ENCODE measurements around the gene FLYWCH2.

- no peak for TF ChIP-seq ZNF654 (tag by site-specific recombination; IDR thresholded peaks at IDR 0.05; ENCODE audit: low read depth)
- no peak for TF ChIP-seq CTCF (tag by site-specific recombination; IDR thresholded peaks at IDR 0.05)
- no peak for TF ChIP-seq ZBTB44 (tag by site-specific recombination; IDR thresholded peaks at IDR 0.05)
- TF ChIP-seq ZNF623 (tag by site-specific recombination; IDR thresholded peaks at IDR 0.05): no peak
- no peak for TF ChIP-seq ZNF239 (tag by site-specific recombination; IDR thresholded peaks at IDR 0.05)
- TF ChIP-seq HOXA7 (CRISPR knock-in tag; IDR thresholded peaks at IDR 0.05; ENCODE audit: borderline replicate concordance): no peak
- TF ChIP-seq ZNF560 (tag by site-specific recombination; IDR thresholded peaks at IDR 0.05; ENCODE audit: borderline replicate concordance): no peak
- no peak for TF ChIP-seq ZBTB21 (tag by site-specific recombination; IDR thresholded peaks at IDR 0.05)
- TF ChIP-seq ATF2 (tag by site-specific recombination; IDR thresholded peaks at IDR 0.05; ENCODE audit: low read depth): no peak
- no peak for TF ChIP-seq GFI1B (tag by site-specific recombination; IDR thresholded peaks at IDR 0.05)
- no peak for TF ChIP-seq ZEB2 (tag by site-specific recombination; IDR thresholded peaks at IDR 0.05)
- no peak for TF ChIP-seq KLF16 (tag by site-specific recombination; IDR thresholded peaks at IDR 0.05)
- no peak for TF ChIP-seq ZNF501 (tag by site-specific recombination; IDR thresholded peaks at IDR 0.05)
Measured at GRCh38 chr16:2898831-2899563, 16.0 kb downstream of the FLYWCH2 start.

All from HEK293 (cell line).